NCI-H226 (cell line): ENCODE data around the gene CLASP2.
A peak's percentile ranks its signal among the peaks of the same experiment; 100 is the strongest.
"Not testable (repeated sequence)": the region's sequence is repeated elsewhere in the genome, so short reads cannot be mapped to it uniquely, and the experiment has no call there.

Experiments used
- DNase-seq: peaks from one replicate; pipeline ENCODE4 v3.0.0-alpha.2; 2015

Gene CLASP2

DNA sequence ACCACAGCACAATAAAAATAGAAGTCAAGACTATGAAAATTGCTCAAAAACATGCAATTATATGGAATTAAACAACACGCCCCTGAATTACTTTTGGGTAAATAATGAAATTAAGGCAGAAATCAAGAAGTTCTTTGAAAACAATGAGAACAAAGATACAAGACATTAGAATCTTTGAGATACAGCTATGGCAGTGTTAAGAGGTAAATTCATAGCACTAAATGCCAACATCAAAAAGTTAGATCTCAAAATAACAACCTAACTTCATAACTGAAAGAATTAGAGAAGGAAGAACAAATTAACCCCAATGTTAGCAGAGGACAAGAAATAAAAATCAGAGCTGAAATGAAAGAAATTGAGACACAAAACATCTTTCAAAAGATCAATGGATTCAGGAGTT lies 191.3 kb downstream of the CLASP2 start:
- no peak for DNase-seq

- no peak for DNase-seq
These were observed 192.8 kb downstream of the CLASP2 start for GRCh38 chr3:33525232-33525631.

- no peak for DNase-seq
These were observed 194.9 kb downstream of the CLASP2 start for GRCh38 chr3:33523093-33523667.

DNA sequence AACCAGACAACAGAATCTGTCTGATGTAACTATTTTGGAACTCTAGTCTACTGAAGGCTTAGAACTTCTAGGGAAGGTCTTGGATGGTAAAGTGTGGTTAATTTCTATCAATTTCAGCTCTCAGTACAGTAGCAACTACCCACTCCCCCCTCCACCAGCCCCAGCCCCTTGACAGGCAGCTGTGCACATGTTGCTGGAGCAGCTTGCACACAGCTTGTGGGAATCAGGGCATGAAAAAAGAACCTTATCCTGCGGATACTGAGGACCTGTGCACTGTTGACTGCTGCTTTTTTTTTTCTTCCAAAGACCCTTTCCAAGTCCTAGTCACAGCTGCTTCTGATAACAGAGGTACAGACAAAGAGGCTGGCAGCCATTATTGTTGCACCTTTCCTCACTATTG lies 196.3 kb downstream of the CLASP2 start:
- no peak for DNase-seq

- no peak for DNase-seq
These were observed 204.7 kb downstream of the CLASP2 start for GRCh38 chr3:33513262-33513863.

DNA sequence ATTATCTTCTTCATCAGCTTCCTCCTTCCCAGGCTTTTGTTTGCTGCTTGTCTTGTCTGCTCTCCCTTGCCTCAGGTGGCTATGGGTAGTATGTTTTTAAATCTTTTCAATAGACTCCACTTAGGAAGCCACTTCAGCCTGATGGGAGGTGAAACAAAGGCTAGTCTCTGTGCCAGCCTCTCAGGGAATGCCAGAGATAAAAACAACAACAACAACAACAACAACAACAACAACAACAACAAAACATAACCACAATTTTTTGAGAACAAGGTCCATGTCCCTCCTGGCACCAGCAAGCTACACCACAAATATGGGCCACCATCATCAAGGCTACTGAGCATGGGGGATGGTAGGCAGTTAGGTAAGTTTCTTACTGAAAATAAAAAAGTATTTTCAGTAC lies 213.0 kb downstream of the CLASP2 start:
- no peak for DNase-seq

- no peak for DNase-seq
These were observed 221.6 kb downstream of the CLASP2 start for GRCh38 chr3:33496449-33496848.

GRCh38 chr3:33491721-33492120 lies 226.3 kb downstream of the CLASP2 start:
- no peak for DNase-seq

- peak; percentile 39 for DNase-seq
These were observed 227.3 kb downstream of the CLASP2 start for GRCh38 chr3:33490641-33491241.

- no peak for DNase-seq
These were observed 229.4 kb downstream of the CLASP2 start for GRCh38 chr3:33488683-33489082.

DNA sequence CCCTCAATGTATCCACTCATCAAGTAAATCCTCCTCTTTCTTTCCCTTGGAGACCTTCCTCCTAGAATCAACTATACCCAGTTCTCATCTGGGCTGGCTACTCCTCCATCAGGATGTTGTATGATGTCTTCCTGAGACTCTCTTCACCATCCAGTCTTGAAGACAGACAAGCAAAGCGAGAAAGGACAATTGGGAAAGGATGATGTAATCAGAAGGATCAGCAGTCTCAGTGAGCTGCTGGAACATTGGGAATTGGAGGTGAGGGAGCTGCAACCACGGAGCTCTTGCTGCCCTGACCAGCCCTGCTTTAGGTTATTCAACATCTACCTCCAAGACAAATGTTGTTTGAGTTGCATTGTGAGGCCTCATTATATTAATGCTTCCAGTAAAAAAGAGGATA lies 229.8 kb downstream of the CLASP2 start:
- DNase-seq, result no peak

- no peak for DNase-seq
These were observed 235.9 kb downstream of the CLASP2 start for GRCh38 chr3:33482111-33482521.

- DNase-seq, result no peak
These were observed 243.2 kb downstream of the CLASP2 start for GRCh38 chr3:33474896-33475295.

DNA sequence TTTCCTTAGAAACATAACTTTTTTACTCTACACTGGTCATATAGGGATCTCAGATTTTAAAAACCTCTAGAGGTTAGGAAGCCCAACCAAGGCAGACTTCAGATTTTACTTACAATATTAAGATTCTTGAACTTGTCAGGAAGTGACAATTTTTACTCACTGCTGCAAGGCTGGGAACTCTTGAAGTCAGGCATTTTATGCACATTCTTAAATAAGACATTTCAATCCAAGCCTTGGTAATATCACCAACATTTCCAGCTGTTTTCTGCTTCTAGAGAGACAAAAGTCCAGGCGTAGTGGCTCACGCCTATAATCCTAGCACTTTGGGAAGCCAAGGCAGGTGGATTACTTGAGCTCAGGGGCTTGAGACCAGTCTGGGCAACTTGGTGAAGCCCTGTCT lies 244.2 kb downstream of the CLASP2 start:
- no peak for DNase-seq

GRCh38 chr3:33467786-33468185 lies 250.3 kb downstream of the CLASP2 start:
- no peak for DNase-seq

- no peak for DNase-seq
These were observed 257.0 kb downstream of the CLASP2 start for GRCh38 chr3:33461097-33461496.

GRCh38 chr3:33459577-33459976 lies 258.5 kb downstream of the CLASP2 start:
- DNase-seq, result not testable (repeated sequence)

- no peak for DNase-seq
These were observed 259.6 kb downstream of the CLASP2 start for GRCh38 chr3:33458446-33458845.

DNA sequence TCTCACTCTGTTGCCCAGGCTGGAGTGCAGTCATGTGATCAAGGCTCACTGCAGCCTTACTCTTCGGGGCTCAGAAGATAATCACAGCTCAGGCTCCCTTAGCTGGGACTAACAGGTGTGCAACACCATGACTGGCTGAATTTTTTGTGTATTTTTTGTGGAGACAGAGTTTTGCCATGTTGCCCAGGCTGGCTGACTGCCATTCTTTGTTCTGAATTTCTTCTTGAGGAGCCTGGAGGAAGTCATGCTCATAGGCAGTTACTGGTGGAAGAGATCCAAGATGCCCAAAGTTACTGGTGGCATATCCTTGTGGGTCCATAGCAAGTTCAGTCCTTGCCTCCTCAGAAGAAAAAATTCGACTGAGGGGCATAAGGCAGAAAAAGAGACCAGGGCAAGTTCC lies 261.3 kb downstream of the CLASP2 start:
- no peak for DNase-seq

DNA sequence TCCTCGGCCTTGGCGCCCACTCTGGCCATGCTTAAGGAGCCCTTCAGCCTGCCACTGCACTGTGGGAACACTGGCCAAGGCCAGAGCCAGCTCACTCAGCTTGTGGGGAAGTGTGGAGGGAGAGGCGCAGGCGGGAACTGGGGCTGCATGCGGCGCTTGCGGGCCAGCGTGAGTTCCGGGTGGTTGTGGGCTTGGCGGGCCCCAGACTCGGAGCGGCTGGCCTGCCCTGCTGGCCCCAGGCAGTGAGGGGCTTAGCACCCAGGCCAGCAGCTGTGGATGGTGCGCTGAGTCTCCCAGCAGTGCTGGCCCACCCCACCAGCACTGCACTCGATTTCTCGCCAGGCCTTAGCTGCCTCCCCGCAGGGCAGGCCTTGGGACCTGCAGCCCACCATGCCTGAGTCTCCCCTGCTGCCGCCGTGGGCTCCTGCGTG lies 264.7 kb downstream of the CLASP2 start:
- DNase-seq, result no peak

GRCh38 chr3:33451994-33452393 lies 266.1 kb downstream of the CLASP2 start:
- not testable (repeated sequence) for DNase-seq

DNA sequence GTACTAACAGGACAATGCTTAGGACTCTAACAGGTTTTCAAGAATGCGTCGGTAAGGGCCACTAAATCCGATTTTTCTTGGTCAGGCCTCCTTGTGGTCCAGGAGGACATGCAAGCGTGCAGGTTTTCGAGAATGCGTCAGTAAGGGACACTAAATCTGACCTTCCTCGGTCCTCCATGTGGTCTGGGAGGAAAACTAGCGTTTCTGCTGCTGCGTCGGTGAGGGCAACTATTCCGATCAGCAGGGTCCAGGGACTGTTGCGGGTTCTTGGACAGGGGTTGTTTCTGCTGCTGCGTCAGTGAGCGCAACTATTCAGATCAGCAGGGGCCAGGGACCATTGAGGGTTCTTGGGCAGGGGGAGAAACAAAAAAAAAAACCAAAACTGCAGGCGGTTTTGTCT lies 270.1 kb downstream of the CLASP2 start:
- DNase-seq, result no peak

GRCh38 chr3:33447256-33447625 lies 270.8 kb downstream of the CLASP2 start:
- DNase-seq, result not testable (repeated sequence)
